Tibial nerve (tissue), 4 donors: ENCODE results near the gene SIAE.

Experiments
- EP300 ChIP-seq, 2 donors: sonication (generic); formaldehyde crosslinking; IDR thresholded peaks; one replicate each; pipeline ENCODE4 v1.6.1; 2017; ENCODE audit warnings: antibody characterized with exemption in 2 of 2, mild to moderate bottlenecking in 1 of 2
- POLR2A ChIP-seq, 2 donors: fragments of 450-650 bp; IDR thresholded peaks; one replicate each; pipeline ENCODE4 v1.6.1; 2017; ENCODE audit warnings: antibody characterized with exemption in 2 of 2, mild to moderate bottlenecking in 2 of 2, moderate library complexity in 2 of 2
- TF ChIP-seq, protein P1 (sequence below), 5 experiments: fragments of 200-600 bp in 3 of 5; fragments of 450-650 bp in 2 of 5; sonication (generic) in 3 of 5; IDR thresholded peaks; one replicate each; pipeline ENCODE4 v1.5.1; 2016 to 2019; ENCODE audit warnings: antibody characterized with exemption in 5 of 5, mild to moderate bottlenecking in 3 of 5, moderate library complexity in 2 of 5

DNA sequence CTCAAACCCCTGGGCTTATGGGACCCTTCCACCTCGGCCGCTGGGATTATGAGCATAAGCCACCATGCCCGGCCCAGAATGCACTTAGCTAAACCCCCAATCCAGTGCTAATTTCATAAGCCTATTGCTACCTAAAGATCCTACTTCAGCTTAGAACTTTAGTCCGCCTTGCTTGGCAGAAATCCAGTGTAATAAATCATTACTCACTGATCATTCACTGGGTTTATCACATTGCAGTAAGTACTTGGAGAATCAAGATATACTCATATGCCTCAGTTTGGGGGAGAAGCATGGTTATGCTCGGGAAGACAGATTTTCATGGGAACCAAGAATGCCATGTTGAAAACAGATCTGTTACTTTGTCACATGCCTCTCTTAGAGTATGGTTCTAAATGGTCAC, 54.7 kb downstream of the SIAE start:
- TF ChIP-seq, protein P1, sequence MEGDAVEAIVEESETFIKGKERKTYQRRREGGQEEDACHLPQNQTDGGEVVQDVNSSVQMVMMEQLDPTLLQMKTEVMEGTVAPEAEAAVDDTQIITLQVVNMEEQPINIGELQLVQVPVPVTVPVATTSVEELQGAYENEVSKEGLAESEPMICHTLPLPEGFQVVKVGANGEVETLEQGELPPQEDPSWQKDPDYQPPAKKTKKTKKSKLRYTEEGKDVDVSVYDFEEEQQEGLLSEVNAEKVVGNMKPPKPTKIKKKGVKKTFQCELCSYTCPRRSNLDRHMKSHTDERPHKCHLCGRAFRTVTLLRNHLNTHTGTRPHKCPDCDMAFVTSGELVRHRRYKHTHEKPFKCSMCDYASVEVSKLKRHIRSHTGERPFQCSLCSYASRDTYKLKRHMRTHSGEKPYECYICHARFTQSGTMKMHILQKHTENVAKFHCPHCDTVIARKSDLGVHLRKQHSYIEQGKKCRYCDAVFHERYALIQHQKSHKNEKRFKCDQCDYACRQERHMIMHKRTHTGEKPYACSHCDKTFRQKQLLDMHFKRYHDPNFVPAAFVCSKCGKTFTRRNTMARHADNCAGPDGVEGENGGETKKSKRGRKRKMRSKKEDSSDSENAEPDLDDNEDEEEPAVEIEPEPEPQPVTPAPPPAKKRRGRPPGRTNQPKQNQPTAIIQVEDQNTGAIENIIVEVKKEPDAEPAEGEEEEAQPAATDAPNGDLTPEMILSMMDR (IDR thresholded peaks at IDR 0.05): no peak
- TF ChIP-seq POLR2A (IDR thresholded peaks at IDR 0.05): no peak
- no peak for TF ChIP-seq EP300 (IDR thresholded peaks at IDR 0.05)
